ENCODE data around the gene IL4R.

The IL4R gene

GRCh38 chr16:27359051-27359450 lies 45.3 kb downstream of the IL4R start:
- no peak for DNase-seq (ENCODE audit: low read depth in 2 of 2)

- DNase-seq (ENCODE audit: low read depth in 2 of 2) = no peak
Observed at GRCh38 chr16:27359615-27360014, 45.8 kb downstream of the IL4R start.

- DNase-seq (ENCODE audit: low read depth in 2 of 2) = no peak
Observed at GRCh38 chr16:27361987-27362386, 48.2 kb downstream of the IL4R start.

GRCh38 chr16:27362570-27363245 lies 48.9 kb downstream of the IL4R start:
- no peak for DNase-seq (ENCODE audit: low read depth in 2 of 2)

- no peak for DNase-seq (ENCODE audit: low read depth in 2 of 2)
Observed at GRCh38 chr16:27363246-27363632, 49.5 kb downstream of the IL4R start.

GRCh38 chr16:27363797-27364196 lies 50.0 kb downstream of the IL4R start:
- no peak for DNase-seq (ENCODE audit: low read depth in 2 of 2)

GRCh38 chr16:27364493-27365141 lies 50.8 kb downstream of the IL4R start:
- no peak for DNase-seq (ENCODE audit: low read depth in 2 of 2)

GRCh38 chr16:27365142-27366089 lies 51.6 kb downstream of the IL4R start:
- no peak for DNase-seq (ENCODE audit: low read depth in 2 of 2)

GRCh38 chr16:27366687-27367460 lies 53.1 kb downstream of the IL4R start:
- no peak for DNase-seq (ENCODE audit: low read depth in 2 of 2)

GRCh38 chr16:27367461-27368357 lies 53.9 kb downstream of the IL4R start:
- DNase-seq (ENCODE audit: low read depth in 2 of 2) = peak; percentile 80 to 87

GRCh38 chr16:27368358-27368722 lies 54.6 kb downstream of the IL4R start:
- no peak for DNase-seq (ENCODE audit: low read depth in 2 of 2)

GRCh38 chr16:27369806-27370205 lies 56.0 kb downstream of the IL4R start:
- DNase-seq (ENCODE audit: low read depth in 2 of 2) = no peak

GRCh38 chr16:27370318-27370717 lies 56.5 kb downstream of the IL4R start:
- no peak for DNase-seq (ENCODE audit: low read depth in 2 of 2)

GRCh38 chr16:27373312-27373711 lies 59.5 kb downstream of the IL4R start:
- DNase-seq (ENCODE audit: low read depth in 2 of 2) = no peak

- DNase-seq (ENCODE audit: low read depth in 2 of 2) = no peak
Observed at GRCh38 chr16:27374221-27374803, 60.5 kb downstream of the IL4R start.

- peak; percentile 62 to 69 for DNase-seq (ENCODE audit: low read depth in 2 of 2)
Observed at GRCh38 chr16:27374804-27375425, 61.1 kb downstream of the IL4R start.

GRCh38 chr16:27377666-27378485 lies 64.1 kb downstream of the IL4R start:
- DNase-seq (ENCODE audit: low read depth in 2 of 2) = no peak

GRCh38 chr16:27378871-27379481 lies 65.2 kb downstream of the IL4R start:
- DNase-seq (ENCODE audit: low read depth in 2 of 2) = no peak

GRCh38 chr16:27379919-27380318 lies 66.1 kb downstream of the IL4R start:
- no peak for DNase-seq (ENCODE audit: low read depth in 2 of 2)

Data from stimulated activated CD4-positive, alpha-beta T cell treated with anti-CD3 and anti-CD28 coated beads, Interleukin-4, amount 100 ng/mL, for 48 hours (primary cell).